HG02678 (cell line): ENCODE data around the gene CNN2.

Experiments used
- ATAC-seq: cut with Tn5 transposase; IDR thresholded peaks from one replicate; pipeline ENCODE4 v1.9.1; 2021; ENCODE audit warnings: mild to moderate bottlenecking, moderate library complexity; ENCODE audit not compliant: unreplicated experiment

Gene CNN2

DNA sequence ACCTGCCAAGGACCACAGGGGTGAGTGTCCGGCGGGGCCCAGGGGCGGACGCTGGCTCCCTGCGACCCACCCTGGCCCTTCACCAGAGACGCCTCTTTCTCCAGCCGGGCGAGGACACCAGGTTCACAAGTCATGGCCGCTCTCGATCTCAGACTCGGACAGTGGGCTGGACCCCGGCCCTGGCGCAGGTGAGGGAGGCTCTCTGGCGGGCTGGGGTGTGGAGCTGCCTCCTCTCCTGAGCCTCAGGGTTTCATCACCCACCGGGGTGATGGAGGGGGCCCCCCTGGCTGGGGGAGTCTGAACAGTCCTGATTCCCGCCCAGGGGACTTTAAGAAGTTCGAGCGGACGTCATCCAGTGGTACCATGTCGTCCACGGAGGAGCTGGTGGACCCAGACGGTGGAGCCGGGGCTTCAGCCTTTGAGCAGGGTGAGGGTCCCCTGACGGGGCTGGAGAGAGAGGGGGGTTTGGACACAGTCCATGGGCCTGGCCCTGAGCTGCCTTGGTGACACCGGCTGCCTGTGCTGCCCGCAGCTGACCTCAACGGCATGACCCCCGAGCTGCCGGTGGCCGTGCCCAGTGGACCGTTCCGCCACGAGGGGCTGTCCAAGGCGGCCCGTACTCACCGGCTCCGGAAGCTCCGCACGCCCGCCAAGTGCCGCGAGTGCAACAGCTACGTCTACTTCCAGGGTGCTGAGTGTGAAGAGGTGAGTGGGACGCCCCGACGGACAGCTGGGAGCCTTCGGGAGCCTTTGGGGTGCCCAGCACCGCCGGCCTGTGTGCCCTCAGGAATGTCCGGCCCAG lies 54.2 kb downstream of the CNN2 start:
- no peak for ATAC-seq

DNA sequence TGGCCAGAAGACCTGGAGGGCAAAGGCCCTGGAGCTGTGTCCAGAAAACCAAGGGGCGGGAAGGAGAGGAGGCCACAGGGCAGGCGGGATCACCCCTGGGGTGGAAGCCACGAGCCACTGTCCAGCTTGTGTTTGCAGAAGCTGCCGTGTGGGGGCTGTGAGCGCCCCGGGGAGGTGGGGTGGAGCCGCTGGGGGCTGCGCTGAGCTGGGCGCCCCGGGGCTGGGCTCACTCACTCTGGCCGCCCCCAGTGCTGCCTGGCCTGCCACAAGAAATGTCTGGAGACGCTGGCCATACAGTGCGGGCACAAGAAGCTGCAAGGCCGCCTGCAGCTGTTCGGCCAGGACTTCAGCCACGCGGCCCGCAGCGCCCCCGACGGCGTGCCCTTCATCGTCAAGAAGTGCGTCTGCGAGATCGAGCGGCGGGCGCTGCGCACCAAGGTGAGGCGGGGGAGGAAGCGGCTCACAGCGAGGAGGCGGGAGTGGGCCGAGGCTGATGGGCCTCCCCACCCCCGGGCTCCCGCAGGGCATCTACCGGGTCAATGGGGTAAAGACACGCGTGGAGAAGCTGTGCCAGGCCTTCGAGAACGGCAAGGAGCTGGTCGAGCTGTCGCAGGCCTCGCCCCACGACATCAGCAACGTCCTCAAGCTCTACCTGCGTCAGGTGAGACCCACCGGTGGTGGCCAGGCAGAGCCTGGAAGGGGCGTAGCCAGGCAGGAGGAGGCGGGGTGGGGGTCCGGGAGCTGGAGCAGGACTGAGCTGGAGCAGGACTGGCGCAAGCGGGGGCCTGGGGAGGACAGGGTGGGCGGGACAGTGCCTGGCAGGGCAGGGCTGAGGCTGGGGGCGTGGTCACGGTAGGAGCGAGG lies 55.1 kb downstream of the CNN2 start:
- ATAC-seq, result no peak

DNA sequence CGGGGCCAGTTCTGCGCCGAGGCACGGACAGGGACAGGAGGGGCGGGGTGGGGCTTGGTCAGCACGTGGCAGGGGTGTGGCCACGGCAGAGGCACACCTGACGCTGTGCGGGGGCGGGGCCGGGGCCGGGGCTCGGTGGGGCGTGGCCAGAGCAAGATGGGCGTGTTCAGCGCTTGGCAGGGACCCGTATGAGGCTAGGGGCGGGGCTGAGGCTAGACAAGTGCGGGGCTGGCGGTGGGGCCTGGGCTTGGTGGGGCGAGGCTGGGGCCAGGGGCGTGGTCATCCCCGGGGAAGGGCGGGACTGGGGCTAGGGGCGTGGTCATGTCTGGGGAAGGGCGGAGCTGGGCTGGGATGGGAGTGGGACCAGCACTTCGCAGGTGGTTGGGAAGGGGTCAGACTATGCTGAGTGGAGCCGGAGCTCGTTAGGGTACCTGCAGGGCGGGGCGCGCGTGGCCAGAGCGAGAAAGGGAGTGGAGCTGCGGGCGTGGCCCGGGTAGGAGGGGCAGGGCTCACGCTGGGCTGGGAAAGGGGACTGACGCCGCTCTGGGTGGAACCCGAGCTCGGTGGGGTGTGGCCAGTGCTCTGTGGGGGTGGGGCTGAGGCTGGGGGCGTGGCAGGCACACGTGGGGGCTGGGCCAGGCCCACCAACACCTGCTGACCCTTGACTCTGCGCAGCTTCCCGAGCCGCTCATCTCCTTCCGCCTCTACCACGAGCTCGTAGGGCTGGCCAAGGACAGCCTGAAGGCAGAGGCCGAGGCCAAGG lies 55.9 kb downstream of the CNN2 start:
- ATAC-seq, result no peak

DNA sequence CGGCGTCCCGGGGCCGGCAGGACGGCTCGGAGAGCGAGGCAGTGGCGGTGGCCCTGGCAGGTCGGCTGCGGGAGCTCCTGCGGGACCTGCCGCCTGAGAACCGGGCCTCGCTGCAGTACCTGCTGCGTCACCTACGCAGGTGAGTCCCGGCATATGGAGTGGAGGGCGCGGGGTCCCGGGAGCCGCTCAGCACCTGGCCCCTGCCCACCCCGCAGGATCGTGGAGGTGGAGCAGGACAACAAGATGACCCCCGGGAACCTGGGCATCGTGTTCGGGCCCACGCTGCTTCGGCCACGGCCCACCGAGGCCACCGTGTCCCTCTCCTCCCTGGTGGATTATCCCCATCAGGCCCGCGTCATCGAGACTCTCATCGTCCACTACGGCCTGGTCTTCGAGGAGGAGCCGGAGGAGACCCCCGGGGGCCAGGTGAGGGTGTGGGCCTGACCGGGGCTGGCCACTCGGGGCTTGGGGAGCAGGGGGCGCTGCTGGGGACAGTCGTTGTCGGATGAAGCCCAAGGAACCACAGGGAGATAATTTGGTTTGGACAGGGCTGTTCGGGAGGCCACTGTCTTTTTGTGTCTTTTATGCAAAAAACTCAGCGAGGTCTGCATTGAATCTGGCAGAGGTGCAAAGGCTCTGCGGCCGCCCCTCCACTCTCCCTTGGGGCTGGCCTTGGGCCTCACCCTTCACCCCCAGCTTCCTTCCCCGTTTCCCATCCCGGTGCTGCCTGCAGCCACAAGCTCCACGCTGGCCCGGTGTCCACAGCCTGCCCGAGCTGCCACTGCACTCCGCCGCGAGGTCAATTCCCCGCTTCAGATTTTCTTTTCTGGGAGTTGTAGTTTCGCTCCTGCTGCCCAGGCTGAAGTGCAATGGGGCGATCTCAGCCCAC lies 56.8 kb downstream of the CNN2 start:
- ATAC-seq, result no peak

DNA sequence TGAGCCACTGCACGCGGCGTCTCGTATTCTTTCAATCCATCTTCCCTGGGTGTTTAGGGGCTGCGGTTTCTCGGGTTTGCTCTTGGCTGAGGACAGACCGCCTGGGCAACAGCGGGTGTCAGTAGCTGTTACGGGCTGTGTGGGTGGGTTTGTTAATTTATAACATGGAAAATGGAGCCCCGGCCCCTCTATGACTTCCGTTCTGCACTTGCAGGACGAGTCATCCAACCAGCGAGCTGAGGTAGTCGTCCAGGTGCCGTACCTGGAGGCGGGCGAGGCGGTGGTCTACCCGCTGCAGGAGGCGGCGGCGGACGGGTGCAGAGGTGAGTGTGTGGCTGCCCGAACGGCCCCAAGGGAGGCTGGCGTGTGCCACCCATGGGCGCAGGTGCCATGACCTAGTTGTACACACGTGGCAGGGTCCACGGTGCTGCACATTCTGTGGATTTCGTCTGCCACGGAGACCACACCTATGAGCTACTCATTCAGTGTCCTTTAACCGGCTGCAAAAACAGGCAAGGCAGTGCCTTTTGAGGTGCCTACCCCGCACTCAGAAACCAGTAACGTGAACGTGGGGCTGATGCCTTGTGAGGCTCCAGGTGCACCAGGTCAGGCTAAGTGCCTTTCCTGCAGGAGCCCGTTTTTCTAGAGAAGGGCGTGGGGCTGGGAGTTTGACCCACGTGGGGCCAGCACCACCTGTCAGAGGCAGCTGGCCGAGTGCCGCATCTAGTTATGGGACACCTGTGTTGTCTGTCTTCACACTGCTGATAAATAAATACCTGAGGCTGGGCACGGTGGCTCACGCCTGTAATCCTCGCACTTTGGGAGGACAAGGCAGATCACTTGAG lies 57.8 kb downstream of the CNN2 start:
- no peak for ATAC-seq

DNA sequence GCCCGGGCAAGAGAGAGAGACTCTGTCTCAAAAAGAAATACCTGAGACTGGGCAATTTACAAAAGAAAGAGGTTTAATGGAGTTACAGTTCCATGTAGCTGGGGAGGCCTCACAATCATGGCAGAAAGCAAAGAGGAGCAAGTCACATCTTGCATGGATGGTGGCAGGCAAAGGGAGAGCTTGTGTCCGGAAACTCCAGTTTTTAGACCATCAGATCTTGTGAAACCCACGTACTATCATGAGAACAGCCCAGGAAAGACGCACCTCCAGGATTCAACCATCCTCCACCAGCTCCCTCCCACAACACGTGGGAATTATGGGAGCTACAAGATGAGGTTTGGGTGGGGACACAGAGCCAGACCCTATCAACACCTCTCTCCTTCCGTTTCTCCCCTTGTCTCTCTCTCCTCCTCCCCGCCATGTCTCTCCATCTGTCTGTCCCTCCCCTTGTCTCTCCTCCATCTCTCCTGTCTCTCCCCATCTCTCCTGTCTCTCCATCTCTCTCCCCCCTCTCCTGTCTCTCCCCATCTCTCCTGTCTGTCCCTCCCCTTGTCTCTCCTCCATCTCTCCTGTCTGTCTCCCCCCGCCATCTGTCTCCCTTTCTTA lies 58.7 kb downstream of the CNN2 start:
- no peak for ATAC-seq

DNA sequence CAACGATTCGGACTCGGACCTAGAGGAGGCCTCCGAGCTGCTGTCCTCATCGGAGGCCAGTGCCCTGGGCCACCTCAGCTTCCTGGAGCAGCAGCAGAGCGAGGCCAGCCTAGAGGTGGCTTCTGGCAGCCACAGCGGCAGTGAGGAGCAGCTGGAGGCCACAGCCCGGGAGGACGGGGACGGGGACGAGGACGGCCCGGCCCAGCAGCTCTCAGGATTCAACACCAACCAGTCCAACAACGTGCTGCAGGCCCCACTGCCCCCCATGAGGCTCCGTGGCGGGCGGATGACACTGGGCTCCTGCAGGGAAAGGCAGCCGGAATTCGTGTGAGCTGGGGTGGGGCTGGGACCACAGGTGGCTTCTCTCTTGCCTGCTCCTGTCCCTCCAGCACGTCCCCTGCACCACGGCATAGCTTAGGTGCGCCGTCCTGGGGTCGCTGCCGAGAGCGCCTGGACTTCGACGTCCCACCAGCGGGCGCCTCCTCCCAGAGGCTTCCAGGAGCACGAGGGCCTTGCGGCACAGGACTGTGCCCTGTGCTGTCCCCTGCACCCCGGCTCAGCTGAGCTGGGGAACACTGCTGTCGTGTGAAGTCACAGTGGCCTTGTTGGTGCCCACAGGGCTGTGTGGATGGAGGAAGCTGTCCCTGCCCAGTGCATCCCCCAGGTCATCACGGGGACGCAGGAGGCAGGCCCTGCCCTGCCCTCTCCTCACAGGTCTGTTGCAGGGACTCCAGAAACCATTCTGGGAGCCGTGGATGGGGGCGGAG lies 59.5 kb downstream of the CNN2 start:
- ATAC-seq, result no peak

DNA sequence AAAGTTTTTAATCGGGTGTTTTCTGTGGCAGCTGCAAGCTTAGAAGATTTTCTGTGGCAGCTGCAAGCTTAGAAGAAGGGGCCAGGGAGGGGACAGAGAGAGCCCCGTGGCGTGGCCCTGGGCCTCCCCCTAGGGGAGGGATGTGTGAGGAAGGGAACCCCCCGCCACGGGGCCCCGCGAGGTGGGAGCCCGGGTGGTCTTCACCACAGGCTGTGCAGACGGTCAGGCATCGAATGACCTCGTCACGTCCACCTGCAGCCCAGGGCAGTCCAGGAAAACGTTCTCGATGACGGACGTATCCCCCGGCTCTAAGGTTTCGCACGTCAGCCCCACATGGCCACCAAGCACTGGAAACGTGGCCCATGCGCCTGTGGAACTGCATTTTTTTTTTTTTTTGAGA lies 60.2 kb downstream of the CNN2 start:
- no peak for ATAC-seq

DNA sequence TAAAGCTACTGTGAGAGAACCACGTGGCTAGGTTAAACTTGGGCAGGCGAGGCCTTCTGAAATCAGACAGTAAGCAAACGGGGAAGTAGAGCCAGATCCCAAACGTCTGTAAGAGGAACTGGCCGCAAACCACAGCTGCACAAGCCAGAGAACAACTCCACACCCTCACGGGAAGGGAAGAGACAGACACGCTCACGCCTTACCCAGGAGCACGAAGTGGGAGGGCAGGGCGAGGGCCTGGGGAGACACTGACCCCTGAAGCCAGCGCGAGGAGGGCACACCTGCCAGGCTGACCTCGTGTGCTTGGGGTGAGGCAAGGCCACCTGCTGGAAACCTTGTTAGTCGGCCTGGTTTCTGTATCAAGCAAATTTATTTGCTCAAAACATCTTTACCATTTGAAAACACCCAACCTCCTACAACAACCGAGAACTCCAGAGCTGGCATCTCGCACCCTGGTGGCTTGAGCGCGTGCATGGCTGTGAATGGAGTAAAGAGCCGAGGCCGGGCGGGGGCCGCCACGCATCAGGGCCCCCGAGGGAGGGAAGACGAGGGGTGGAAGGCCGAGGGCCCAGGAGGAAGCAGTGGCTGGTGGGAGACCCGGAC lies 61.5 kb downstream of the CNN2 start:
- no peak for ATAC-seq

DNA sequence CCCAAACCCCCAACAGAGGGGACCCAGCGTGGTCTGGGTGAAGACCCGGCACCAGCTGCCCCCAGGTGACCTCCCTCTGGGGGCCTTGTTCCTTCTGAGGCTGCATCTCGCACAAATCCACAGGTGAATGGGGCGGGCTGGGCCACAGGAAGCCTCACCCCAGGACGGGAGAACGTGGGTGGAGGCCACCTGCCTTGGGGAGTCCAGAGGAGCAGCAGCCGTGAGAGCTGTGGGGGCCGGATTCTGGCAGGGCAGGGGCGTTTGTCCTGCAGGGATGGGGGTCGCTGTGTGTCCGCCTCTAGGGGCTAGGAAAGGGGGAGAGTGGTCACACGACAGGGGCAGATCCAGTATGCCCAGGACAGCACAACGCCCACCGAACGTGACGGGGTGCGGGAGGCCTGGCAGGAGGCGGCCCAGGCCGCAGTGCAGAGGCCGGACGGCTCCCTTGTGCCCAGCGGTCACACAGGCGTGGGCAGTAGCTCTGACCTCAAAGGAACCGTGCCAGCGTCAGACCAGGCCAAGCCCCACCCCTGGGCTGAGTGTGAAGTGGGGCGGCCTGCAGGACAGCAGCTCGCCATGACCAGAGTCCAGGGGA lies 62.1 kb downstream of the CNN2 start:
- no peak for ATAC-seq
